GM19397 (cell line): Measurements from ENCODE around the gene DNAJC1.
"Not testable (repeated sequence)": the region's sequence is repeated elsewhere in the genome, so short reads cannot be mapped to it uniquely, and the experiment has no call there.

ENCODE experiments used
- ATAC-seq: cut with Tn5 transposase; IDR thresholded peaks from one replicate; pipeline ENCODE4 v1.9.1; 2021; ENCODE audit warnings: mild to moderate bottlenecking, moderate library complexity; ENCODE audit not compliant: unreplicated experiment

The DNAJC1 gene

DNA sequence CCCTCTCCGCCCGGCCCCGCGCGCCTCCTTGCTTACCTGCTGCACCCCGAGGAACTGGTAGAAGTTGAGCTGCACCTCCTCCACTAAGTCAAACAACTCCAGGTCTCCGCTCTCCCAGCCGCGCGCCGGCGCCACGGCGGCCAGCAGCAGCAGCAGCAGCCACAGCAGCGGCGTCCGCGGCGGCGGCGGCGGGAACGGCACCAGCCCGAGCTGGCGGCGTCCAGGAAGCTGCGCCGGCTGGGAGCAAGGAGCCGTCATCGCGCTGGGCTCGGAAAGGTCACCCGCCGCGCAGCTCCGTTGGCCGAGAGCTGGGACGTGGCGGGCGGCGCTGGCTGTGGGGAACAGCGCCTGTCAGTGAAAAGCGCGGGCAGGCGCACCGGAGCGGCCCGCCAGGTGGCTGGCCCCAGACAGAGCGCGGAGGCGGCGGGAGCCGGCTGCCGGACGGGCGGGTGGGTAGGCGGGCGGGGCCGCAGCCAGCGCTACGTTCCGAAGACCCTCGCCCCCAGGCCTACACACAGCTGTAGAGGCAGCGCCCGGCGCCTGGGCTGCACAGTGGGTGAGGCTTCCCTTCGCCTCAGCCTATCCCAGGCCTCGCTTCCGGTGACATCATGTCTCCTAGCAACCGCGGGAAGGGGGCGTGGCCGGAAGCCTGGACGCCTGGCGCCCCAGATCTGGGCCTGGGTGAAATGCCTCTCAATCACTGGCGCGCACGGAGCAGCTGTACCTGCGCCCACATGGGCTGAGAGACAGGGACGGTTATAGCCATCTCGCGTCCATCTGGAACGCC, at the start of gene DNAJC1:
TSS of gene DNAJC1 (minus strand) at position 554 of the 787 bp plus-strand sequence. CDS start at position 258, 296 bp downstream.
- peak; percentile 96 for ATAC-seq

GRCh38 chr10:22053048-22053447, 49.5 kb upstream of the DNAJC1 start:
- no peak for ATAC-seq

GRCh38 chr10:22049635-22050034, 46.1 kb upstream of the DNAJC1 start:
- no peak for ATAC-seq

DNA sequence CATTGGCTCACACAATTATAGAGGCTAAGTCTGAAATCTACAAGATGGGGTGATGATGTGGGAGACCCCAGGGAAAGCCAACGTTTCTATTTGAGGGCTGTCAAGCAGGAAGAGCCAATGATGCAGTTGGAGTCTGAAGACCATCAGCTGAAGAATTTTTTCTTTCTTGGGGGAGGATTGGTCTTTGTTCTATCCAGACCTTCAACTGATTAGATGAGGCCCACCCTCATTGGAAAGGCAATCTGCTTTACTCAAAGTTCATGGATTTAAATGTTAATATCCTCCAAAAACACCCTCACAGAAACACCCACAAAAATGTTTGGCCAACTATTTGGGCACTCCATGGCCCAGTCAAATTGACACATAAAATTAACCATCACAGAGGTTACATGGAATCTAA, 44.3 kb upstream of the DNAJC1 start:
- ATAC-seq, result no peak

GRCh38 chr10:22043327-22043633, 39.8 kb upstream of the DNAJC1 start:
- ATAC-seq, result no peak

DNA sequence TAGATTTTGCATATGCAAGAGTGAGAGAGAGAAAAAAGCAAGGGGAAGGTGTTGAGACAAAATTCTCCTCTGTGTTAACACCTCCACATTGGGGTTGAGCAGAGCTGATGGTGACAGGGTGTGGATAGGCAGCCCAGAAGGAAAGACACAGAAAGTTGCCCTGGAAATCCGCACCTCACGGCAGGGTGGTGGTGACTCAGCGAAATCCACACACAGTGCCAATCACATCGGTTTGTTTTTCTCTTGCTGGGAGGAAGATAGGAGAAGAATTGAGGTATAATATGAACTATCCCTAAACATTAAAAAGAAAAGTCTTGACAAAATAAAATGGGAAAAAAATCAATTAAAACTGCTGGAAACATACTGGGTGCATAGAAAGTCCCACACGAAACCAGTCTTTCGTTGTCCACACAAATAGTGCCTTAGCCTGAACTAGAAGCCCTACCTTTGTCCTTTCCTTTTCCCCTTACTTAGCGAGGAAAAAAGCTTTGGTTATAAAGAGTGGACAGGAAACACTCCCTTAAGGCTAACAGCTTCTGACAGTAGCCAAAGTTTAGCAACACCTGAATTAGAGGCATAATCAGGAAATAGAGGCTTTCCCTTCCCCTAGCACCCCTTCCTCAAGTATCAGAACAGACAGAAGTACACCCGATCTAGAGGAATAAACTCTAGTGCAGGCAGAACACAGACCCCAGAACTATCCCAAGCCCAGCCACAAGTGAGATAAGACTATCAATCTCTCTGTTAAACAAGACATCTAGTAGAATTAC, 39.2 kb upstream of the DNAJC1 start:
- no peak for ATAC-seq

GRCh38 chr10:22034333-22034732, 30.8 kb upstream of the DNAJC1 start:
- ATAC-seq, result no peak

- not testable (repeated sequence) for ATAC-seq
Observed at GRCh38 chr10:22032268-22032667, 28.7 kb upstream of the DNAJC1 start.

DNA sequence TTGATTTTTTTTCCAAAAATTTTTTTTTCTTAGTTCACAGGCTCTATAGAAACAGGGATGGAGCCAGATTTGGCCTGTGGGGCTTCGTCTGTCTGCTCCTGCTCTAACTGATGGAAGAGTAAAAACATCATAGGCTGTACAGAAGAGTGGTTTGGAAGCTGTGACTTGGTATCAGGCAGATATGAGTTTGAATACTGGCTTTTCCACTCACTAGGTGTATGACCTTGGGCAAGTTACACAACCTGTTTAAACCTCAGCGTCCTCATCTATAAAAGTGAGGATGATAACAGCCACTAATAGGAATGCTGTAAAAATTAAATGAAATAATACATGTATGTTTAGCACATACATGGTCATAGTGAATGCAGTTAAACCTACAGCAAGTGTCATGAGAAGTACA, 26.9 kb upstream of the DNAJC1 start:
- ATAC-seq, result no peak

GRCh38 chr10:22029445-22030236, 26.1 kb upstream of the DNAJC1 start:
- no peak for ATAC-seq

GRCh38 chr10:22027364-22028238, 24.1 kb upstream of the DNAJC1 start:
- no peak for ATAC-seq

DNA sequence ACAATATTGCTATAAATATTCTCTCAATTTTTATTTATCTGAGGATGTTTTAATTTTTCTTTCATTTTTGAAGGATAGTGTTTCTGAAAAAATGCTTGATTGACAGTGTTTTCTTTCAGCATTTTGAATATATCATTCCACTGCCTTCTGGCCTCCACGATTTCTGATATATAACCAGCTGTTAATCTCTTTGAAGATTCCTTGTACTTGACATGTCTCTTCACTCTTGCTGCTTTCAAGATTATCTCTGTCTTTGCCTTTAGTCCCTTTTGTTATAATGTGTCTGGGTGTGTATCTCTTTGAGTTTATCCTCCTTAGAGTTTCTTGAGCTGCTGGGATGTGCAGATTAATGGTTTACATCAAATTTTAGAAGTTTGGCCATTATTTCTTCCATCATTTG, 22.8 kb upstream of the DNAJC1 start:
- ATAC-seq, result no peak

DNA sequence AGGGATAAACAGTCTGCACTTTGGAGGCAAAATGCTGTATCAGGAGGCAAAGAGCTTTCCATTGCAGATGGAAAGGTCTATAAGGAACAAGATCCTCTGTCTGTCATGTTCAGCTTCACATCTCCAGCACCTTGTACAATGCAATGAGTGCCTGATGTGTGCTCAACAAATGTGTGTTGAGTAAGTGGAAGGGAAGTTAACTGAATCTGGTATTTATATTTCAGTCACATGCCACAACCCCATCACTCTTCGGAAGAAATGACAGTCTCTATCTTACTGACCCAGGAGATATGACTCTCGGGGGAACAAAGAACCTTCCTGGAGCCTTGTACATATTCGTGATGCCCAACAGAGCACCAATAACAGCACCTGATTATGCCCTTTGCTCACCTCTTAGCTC, 20.0 kb upstream of the DNAJC1 start:
- ATAC-seq, result no peak

DNA sequence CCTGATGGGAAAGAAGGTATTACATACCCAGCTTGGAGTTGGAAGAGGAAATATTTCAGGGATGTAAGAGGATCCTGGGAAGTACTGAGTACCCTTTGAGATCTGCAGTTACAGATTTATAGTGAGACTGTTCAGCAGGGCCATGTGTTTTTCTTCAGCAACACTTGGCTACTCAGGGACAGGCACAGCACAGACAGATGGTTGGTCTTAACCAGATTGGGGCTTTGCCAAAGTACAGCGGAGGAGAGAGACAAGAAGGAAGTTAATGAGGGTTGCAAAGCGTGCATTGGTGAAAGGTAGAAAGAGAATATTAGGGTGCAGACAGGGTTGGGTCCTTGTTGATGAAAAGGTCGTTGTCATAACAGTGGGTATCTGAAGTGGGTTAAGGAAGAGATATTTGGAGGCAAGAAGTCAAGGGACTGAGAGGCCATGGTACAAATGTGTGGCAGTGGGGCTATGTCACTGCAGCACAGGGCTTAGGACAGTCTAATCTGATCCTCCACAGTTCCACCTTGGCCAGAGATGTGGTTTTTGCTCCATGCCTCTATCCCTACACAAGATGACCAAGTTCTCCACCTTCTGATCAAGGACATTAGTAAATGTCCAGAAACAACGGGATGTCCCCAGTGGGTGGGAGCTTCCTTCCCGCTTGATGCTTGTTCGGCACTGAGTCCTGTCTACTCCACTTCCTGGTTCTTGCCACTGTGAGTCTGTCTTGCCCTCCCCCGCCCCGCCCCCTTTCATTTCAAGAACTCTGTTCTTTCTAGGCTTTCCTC, 18.9 kb upstream of the DNAJC1 start:
- ATAC-seq, result no peak

- not testable (repeated sequence) for ATAC-seq
Observed at GRCh38 chr10:22021144-22021543, 17.6 kb upstream of the DNAJC1 start.

DNA sequence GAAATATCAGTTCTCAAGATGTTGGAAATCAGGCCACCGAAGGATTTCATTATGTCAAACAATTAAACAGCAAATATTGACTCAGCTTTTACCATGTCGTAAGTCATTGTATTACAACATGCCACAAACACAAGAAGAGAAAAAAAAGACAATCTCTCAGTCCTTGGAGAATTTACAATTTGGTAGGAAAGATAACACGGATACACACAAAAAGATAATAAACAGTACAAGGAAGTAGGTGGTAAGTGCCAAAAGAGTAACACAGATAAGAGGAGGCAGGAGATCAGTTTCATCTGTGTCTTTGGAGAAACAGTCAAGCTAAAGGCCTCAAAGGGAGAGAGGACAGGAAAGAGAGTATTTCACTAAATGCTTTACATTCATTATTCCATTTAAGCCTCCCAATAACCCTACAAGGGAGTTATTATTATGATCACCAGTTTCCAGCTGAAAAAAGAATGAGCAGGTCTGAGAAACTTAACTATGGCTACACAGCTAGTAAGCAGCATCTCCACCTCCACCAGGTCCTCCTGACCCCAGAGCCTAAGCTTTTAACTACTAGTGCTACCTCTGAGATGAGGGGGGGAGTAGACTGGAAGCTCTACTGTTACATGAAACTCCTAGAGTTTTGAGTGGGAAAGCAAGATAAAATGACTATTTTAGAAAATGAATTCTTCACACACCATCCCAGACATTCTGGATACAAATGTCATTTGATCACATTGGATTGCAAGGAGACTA, 13.9 kb upstream of the DNAJC1 start:
- no peak for ATAC-seq

DNA sequence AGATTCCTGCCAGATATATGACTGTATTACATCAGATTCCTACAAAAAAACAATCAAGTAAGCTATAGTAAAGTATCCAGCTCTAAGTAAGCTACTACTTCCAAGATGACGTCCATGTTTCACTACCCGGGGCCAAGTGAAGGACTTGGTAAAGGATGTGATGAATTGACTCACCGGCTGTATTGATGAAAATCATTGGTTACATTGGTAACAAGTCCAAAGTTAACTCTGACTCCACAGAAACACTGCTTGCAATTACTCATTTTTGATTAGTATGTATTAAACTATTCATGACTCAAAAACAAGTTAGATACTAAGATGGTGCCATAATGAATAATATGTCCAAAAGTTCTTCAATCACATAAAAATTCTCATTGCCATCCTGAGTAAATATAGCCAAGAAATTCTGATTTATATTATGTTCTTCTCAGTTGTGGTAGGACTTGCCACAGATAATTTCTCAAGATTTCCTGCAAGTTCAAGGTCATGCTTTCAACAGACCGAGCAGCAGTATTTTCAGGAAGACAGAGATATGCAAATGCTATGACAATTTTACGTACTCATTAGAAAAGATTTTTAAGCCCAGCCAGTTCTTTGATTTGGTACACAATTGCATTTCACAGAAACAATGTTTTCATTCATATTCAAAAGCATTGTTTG, 12.6 kb upstream of the DNAJC1 start:
- no peak for ATAC-seq

GRCh38 chr10:22010973-22011408, 7.5 kb upstream of the DNAJC1 start:
- no peak for ATAC-seq

DNA sequence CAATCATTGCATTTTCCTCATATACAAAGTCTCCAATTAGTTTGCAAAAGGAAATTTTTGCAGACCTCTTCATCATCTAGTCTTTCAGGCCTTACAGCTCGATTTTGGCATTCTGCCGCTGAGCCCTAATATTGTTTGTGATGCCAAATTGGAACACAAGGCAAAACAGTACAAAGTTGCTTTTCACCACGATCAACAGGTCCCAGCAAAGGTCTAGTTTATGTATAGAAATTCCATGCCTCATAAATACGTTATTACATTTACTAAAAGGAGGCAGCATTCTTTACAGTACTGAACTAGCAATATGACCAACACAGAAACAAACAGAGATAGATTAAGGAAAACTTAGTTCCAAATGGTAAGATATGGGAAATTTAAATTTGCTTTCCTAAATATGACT, 7.0 kb upstream of the DNAJC1 start:
- ATAC-seq, result no peak
